ENCODE results near the gene GPR179. TPM values are rescaled to one million over a fixed set of nuclear protein-coding genes. Genes with fewer than 3 reads are reported as not detected.

GPR179 gene
- total RNA-seq, 1 experiment from 2014 or later = 0.17 TPM

- Histone ChIP-seq H3K4me3 (replicated peaks in 1 of 2; ENCODE audit: low read depth in 1 of 2, low read length in 2 of 2) (no peak overlapping the region), H2AFZ (ENCODE audit: low read depth, low read length, poor library complexity, severe bottlenecking) (no peak overlapping the region), H3K9me3 (ENCODE audit: control insufficient read depth in 1 of 2, insufficient read depth in 1 of 2, low read depth in 1 of 2, low read length in 2 of 2) (no peaks in the 10 kb centered on the region), H3K27me3 (ENCODE audit: insufficient read depth, low read length) (no peaks in the 10 kb centered on the region), H4K20me1 (ENCODE audit: insufficient read depth) (0 out of 2 replicates have a peak, but pooled peaks cover 3% of the 10 kb centered on the region), H3K79me2 (ENCODE audit: insufficient read depth, low read length) (peaks cover 75% of the 10 kb centered on the region), H3K9ac (ENCODE audit: low read length) (no peak overlapping the region), H3K4me1 (ENCODE audit: control insufficient read depth in 1 of 2, insufficient read depth in 2 of 2, low read length in 2 of 2) (peaks cover 4 to 13% of the 10 kb centered on the region in 2 experiments; a peak in 3 of 4 replicates), H3K9me2 (ENCODE audit: insufficient read depth) (no peaks in the 10 kb centered on the region), H3K36me3 (ENCODE audit: control insufficient read depth in 1 of 2, insufficient read depth in 2 of 2, low read length in 2 of 2) (0 out of 4 replicates have a peak, but pooled peaks cover 0 to 4% of the 10 kb centered on the region in 2 experiments), H3K4me2 (ENCODE audit: low read length) (no peak overlapping the region), H3K27ac (ENCODE audit: low read depth, low read length) (no peak overlapping the region)
- ChIA-PET POLR2A (no interaction called here), RAD21 (ENCODE audit: low non-redundant PET in 1 of 2, low total read pairs in 2 of 2, uncharacterized antibody in 2 of 2, unreplicated experiment in 2 of 2) (no interaction called here), CTCF (interaction anchor here (2.9 kb wide), 1 partner anchor 9 kb away, joined by 14 read pairs; no protein-coding TSS in a partner anchor)
- TF ChIP-seq EZH2 (IDR thresholded peaks at IDR 0.05) = no peak
- no peak for TF ChIP-seq SP1 (IDR thresholded peaks at IDR 0.05; ENCODE audit: low read depth)
- TF ChIP-seq SIN3A (IDR thresholded peaks at IDR 0.05; ENCODE audit: low read depth) = no peak
- TF ChIP-seq TCF7L2 (IDR thresholded peaks at IDR 0.05; ENCODE audit: borderline replicate concordance, extremely low read depth, insufficient read depth, insufficient read length) = no peak
- no peak for TF ChIP-seq FOSL1 (IDR thresholded peaks at IDR 0.05; ENCODE audit: low read depth)
- TF ChIP-seq EZH2phosphoT487 (IDR thresholded peaks at IDR 0.05; ENCODE audit: borderline replicate concordance) = no peak
- TF ChIP-seq CBX3 (IDR thresholded peaks at IDR 0.05; ENCODE audit: low read depth) = no peak
- TF ChIP-seq ELF1 (IDR thresholded peaks at IDR 0.05; ENCODE audit: borderline replicate concordance, low read depth) = no peak
- TF ChIP-seq JUND (IDR thresholded peaks at IDR 0.05) = no peak
- TF ChIP-seq YY1 (IDR thresholded peaks at IDR 0.05; ENCODE audit: extremely low read depth, insufficient replicate concordance, low read depth, low read length) = no peak
- TF ChIP-seq, protein P1, sequence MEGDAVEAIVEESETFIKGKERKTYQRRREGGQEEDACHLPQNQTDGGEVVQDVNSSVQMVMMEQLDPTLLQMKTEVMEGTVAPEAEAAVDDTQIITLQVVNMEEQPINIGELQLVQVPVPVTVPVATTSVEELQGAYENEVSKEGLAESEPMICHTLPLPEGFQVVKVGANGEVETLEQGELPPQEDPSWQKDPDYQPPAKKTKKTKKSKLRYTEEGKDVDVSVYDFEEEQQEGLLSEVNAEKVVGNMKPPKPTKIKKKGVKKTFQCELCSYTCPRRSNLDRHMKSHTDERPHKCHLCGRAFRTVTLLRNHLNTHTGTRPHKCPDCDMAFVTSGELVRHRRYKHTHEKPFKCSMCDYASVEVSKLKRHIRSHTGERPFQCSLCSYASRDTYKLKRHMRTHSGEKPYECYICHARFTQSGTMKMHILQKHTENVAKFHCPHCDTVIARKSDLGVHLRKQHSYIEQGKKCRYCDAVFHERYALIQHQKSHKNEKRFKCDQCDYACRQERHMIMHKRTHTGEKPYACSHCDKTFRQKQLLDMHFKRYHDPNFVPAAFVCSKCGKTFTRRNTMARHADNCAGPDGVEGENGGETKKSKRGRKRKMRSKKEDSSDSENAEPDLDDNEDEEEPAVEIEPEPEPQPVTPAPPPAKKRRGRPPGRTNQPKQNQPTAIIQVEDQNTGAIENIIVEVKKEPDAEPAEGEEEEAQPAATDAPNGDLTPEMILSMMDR (IDR thresholded peaks at IDR 0.05 in 2 of 3, conservative IDR thresholded peaks at IDR 0.05 in 1 of 3; ENCODE audit: borderline replicate concordance in 1 of 3, insufficient read depth in 1 of 3, low read depth in 2 of 3, low read length in 2 of 3) = no peak
- TF ChIP-seq REST (IDR thresholded peaks at IDR 0.05; ENCODE audit: low read depth) = no peak
- no peak for TF ChIP-seq RAD21 (IDR thresholded peaks at IDR 0.05; ENCODE audit: low read depth)
- TF ChIP-seq CEBPB (IDR thresholded peaks at IDR 0.05; ENCODE audit: low read depth) = no peak
- TF ChIP-seq POLR2AphosphoS5 (IDR thresholded peaks at IDR 0.05; ENCODE audit: low read depth, low read length) = no peak
- TF ChIP-seq POLR2A (IDR thresholded peaks at IDR 0.05; ENCODE audit: borderline replicate concordance, extremely low read depth, insufficient read depth, insufficient read length) = no peak
- ATAC-seq (no peak), DNase-seq (ENCODE audit: low read depth, low spot score) (no peak)
- BruUV-seq (replicated peaks) = no TSS peak
- intact Hi-C loops (cut with micrococcal nuclease) = loop anchor here (10.0 kb wide), 1 partner anchor 127 kb away; no protein-coding TSS in a partner anchor
Measured at GRCh38 chr17:38357486-38358123, 13.8 kb upstream of the GPR179 start.

Data from HCT116 (cell line).